ENCODE measurements around the gene MOGAT3.
A peak's percentile ranks its signal among the peaks of the same experiment; 100 is the strongest.

The MOGAT3 gene

GRCh38 chr7:101243646-101244374 is 43.0 kb upstream of the MOGAT3 start:
- DNase-seq = no peak
- TF ChIP-seq, protein P1, sequence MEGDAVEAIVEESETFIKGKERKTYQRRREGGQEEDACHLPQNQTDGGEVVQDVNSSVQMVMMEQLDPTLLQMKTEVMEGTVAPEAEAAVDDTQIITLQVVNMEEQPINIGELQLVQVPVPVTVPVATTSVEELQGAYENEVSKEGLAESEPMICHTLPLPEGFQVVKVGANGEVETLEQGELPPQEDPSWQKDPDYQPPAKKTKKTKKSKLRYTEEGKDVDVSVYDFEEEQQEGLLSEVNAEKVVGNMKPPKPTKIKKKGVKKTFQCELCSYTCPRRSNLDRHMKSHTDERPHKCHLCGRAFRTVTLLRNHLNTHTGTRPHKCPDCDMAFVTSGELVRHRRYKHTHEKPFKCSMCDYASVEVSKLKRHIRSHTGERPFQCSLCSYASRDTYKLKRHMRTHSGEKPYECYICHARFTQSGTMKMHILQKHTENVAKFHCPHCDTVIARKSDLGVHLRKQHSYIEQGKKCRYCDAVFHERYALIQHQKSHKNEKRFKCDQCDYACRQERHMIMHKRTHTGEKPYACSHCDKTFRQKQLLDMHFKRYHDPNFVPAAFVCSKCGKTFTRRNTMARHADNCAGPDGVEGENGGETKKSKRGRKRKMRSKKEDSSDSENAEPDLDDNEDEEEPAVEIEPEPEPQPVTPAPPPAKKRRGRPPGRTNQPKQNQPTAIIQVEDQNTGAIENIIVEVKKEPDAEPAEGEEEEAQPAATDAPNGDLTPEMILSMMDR (IDR thresholded peaks at IDR 0.05; ENCODE audit: low read depth, low read length) = no peak
- 0 out of 2 replicates have a peak, but pooled peaks cover 5% of the 10 kb centered on the region for H3K36me3 ChIP-seq

GRCh38 chr7:101241443-101242349 is 40.9 kb upstream of the MOGAT3 start:
- no peak for DNase-seq
- 0 out of 2 replicates have a peak, but pooled peaks cover 5% of the 10 kb centered on the region for H3K36me3 ChIP-seq
- peaks cover 15% of the 10 kb centered on the region for H3K4me1 ChIP-seq
- H3K9me3 ChIP-seq = no peaks in the 10 kb centered on the region
- H3K4me3 ChIP-seq (ENCODE audit: low read depth, low read length) = no peak overlapping the region
- H3K27me3 ChIP-seq = no peaks in the 10 kb centered on the region
- TF ChIP-seq, protein P1 (IDR thresholded peaks at IDR 0.05; ENCODE audit: low read depth, low read length) = no peak

More at GRCh38 chr7:101243646-101244374, 43.0 kb upstream of the MOGAT3 start:
- Histone ChIP-seq H3K4me1 (peaks cover 5% of the 10 kb centered on the region; the same call in 1 of the 2 replicates), H3K27me3 (no peaks in the 10 kb centered on the region), H3K9me3 (no peaks in the 10 kb centered on the region), H3K4me3 (ENCODE audit: low read depth, low read length) (peak overlapping the region; percentile 100)

- TF ChIP-seq, protein P1 (IDR thresholded peaks at IDR 0.05; ENCODE audit: low read depth, low read length) = no peak
- Histone ChIP-seq H3K4me1 (peaks cover 15% of the 10 kb centered on the region), H3K4me3 (ENCODE audit: low read depth, low read length) (no peak overlapping the region), H3K27me3 (no peaks in the 10 kb centered on the region), H3K36me3 (0 out of 2 replicates have a peak, but pooled peaks cover 5% of the 10 kb centered on the region), H3K9me3 (no peaks in the 10 kb centered on the region)
- DNase-seq = no peak
Measured at GRCh38 chr7:101241015-101241363, 40.2 kb upstream of the MOGAT3 start.

DNA sequence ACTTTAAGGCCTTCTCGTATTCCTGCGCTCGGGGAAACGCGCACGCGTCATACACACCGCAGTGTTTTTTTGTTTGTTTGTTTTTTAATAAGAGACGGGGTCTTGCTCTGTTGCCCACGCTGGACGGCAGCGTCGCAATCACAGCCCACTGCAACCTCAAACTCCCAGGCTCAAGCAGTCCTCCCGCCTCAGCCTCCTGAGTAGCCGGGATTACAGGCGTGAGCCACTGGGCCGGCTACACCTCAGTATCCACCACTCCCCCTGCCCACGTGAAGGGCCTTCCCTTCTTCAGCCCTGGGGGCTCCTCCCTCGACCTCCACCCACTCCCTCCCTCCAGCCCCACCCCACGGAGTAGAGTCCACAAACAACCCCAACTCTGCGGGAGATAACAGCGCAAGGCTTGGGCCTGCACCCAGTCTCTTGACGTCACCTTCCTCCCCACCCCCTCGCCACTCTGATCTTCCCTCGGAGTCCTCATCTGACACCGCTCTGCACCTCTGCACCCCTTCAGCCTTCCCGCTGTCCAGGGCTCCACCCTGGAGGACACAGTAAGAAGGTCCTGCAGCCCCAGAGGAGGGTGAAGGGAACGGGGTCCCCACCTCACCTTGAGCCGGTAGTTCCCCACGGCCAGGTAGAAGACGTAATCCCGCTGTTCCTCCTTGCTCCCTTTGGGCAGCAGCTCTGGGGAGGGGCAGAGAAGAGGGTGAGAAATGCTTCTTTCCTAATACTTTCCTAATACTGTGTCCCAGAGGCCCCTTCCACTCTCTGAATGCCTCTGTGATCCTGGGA is 39.6 kb upstream of the MOGAT3 start:
- peaks cover 5% of the 10 kb centered on the region; the same call in 1 of the 2 replicates for H3K36me3 ChIP-seq
- no peaks in the 10 kb centered on the region for H3K9me3 ChIP-seq
- H3K27me3 ChIP-seq = no peaks in the 10 kb centered on the region
- H3K4me3 ChIP-seq (ENCODE audit: low read depth, low read length) = no peak overlapping the region
- TF ChIP-seq, protein P1 (IDR thresholded peaks at IDR 0.05; ENCODE audit: low read depth, low read length) = no peak
- DNase-seq = no peak
- peaks cover 15% of the 10 kb centered on the region for H3K4me1 ChIP-seq

GRCh38 chr7:101239951-101240220 is 39.0 kb upstream of the MOGAT3 start:
- Histone ChIP-seq H3K4me1 (peaks cover 15% of the 10 kb centered on the region), H3K36me3 (peaks cover 5% of the 10 kb centered on the region; the same call in 1 of the 2 replicates), H3K4me3 (ENCODE audit: low read depth, low read length) (no peak overlapping the region), H3K9me3 (no peaks in the 10 kb centered on the region), H3K27me3 (no peaks in the 10 kb centered on the region)
- TF ChIP-seq, protein P1 (IDR thresholded peaks at IDR 0.05; ENCODE audit: low read depth, low read length) = no peak
- DNase-seq = no peak

All from BE2C (cell line).